Progenitor cell of endocrine pancreas (in vitro differentiated cells): ENCODE measurements around the gene ARHGAP8. TPM values are rescaled to one million over a fixed set of nuclear protein-coding genes. Genes with fewer than 3 reads are reported as not detected.
A peak's percentile ranks its signal among the peaks of the same experiment; 100 is the strongest.

ENCODE experiments used
- DNase-seq: peaks from one replicate; pipeline ENCODE4 v3.0.0; 2021; ENCODE audit warnings: low spot score; ENCODE audit not compliant: unreplicated experiment
- H3K27ac Mint-ChIP-seq: 2 replicates; pipeline ENCODE4 v1.8.0; 2021; ENCODE audit warnings: mild to moderate bottlenecking, moderate library complexity, mixed read lengths
- H3K27me3 Mint-ChIP-seq: 2 replicates; pipeline ENCODE4 v1.8.0; 2021; ENCODE audit warnings: mixed read lengths
- H3K36me3 Mint-ChIP-seq: 2 replicates; pipeline ENCODE4 v1.8.0; 2022; ENCODE audit warnings: mixed read lengths; ENCODE audit not compliant: insufficient read depth
- H3K4me1 Mint-ChIP-seq: 2 replicates; pipeline ENCODE4 v1.8.0; 2021; ENCODE audit warnings: low read depth, mixed read lengths
- H3K4me3 Mint-ChIP-seq: 2 replicates; pipeline ENCODE4 v1.8.0; 2021; ENCODE audit warnings: low read depth, mild to moderate bottlenecking, moderate library complexity, mixed read lengths
- H3K9me3 Mint-ChIP-seq: 2 replicates; pipeline ENCODE4 v1.8.0; 2021; ENCODE audit warnings: low read depth, mixed read lengths
- CTCF ChIP-seq: fragments of 200-600 bp; sonication (generic); IDR thresholded peaks from one replicate; pipeline ENCODE4 v1.5.0; 2021; ENCODE audit warnings: antibody characterized with exemption, mild to moderate bottlenecking; ENCODE audit not compliant: unreplicated experiment
- total RNA-seq: library from RNA; stranded (reverse); gene quantifications from 2 replicates; pipeline ENCODE4 v1.2.1, GENCODE V29; 2021

ARHGAP8 gene
- total RNA-seq, 1 donor from 2014 or later, result 100 TPM

GRCh38 chr22:44880610-44881290 is 128.4 kb downstream of the ARHGAP8 start:
- no peak for DNase-seq
- peaks cover 13% of the 10 kb centered on the region for H3K36me3 Mint-ChIP-seq
- no peak overlapping the region for H3K27ac Mint-ChIP-seq
- H3K4me1 Mint-ChIP-seq, result no peaks in the 10 kb centered on the region
- peaks cover 6% of the 10 kb centered on the region for H3K9me3 Mint-ChIP-seq
- no peaks in the 10 kb centered on the region for H3K27me3 Mint-ChIP-seq
- no peak for TF ChIP-seq CTCF
- H3K4me3 Mint-ChIP-seq, result no peak overlapping the region

GRCh38 chr22:44881624-44882023 is 129.2 kb downstream of the ARHGAP8 start:
- Mint-ChIP-seq H3K9me3 (peaks cover 2% of the 10 kb centered on the region), H3K27me3 (no peaks in the 10 kb centered on the region), H3K4me3 (no peak overlapping the region), H3K27ac (no peak overlapping the region), H3K36me3 (peaks cover 10% of the 10 kb centered on the region), H3K4me1 (no peaks in the 10 kb centered on the region)
- no peak for DNase-seq
- TF ChIP-seq CTCF, result no peak

GRCh38 chr22:44882226-44882905 is 130.0 kb downstream of the ARHGAP8 start:
- H3K27ac Mint-ChIP-seq, result no peak overlapping the region
- H3K4me1 Mint-ChIP-seq, result no peaks in the 10 kb centered on the region
- H3K36me3 Mint-ChIP-seq, result peaks cover 6% of the 10 kb centered on the region
- H3K4me3 Mint-ChIP-seq, result no peak overlapping the region
- no peak for TF ChIP-seq CTCF
- no peak for DNase-seq
- no peaks in the 10 kb centered on the region for H3K9me3 Mint-ChIP-seq
- H3K27me3 Mint-ChIP-seq, result no peaks in the 10 kb centered on the region

- Mint-ChIP-seq H3K9me3 (no peaks in the 10 kb centered on the region), H3K36me3 (peaks cover 4% of the 10 kb centered on the region), H3K4me3 (no peak overlapping the region), H3K27me3 (no peaks in the 10 kb centered on the region), H3K4me1 (no peaks in the 10 kb centered on the region), H3K27ac (peak overlapping the region; percentile 20)
- TF ChIP-seq CTCF, result no peak
- no peak for DNase-seq
Measured at GRCh38 chr22:44883011-44883421, 130.6 kb downstream of the ARHGAP8 start.

- H3K4me3 Mint-ChIP-seq, result no peak overlapping the region
- no peak for DNase-seq
- no peak for TF ChIP-seq CTCF
- no peaks in the 10 kb centered on the region for H3K27me3 Mint-ChIP-seq
- no peaks in the 10 kb centered on the region for H3K4me1 Mint-ChIP-seq
- H3K27ac Mint-ChIP-seq, result no peak overlapping the region
- H3K9me3 Mint-ChIP-seq, result no peaks in the 10 kb centered on the region
- H3K36me3 Mint-ChIP-seq, result peaks cover 4% of the 10 kb centered on the region
Measured at GRCh38 chr22:44884562-44884961, 132.2 kb downstream of the ARHGAP8 start.
